SU-DHL-6 (cell line): Measurements from ENCODE around the gene PLEKHM1.

ENCODE experiments used
- EZH2phosphoT487 ChIP-seq: fragments of 200-600 bp; sonication (generic), shearing (Covaris generic); conservative IDR thresholded peaks from 2 replicates; pipeline ENCODE4 v1.6.1; 2018; ENCODE audit warnings: mild to moderate bottlenecking, antibody characterized with exemption, low read length, moderate library complexity, mixed read lengths
- TF ChIP-seq, protein P1 (sequence below): fragments of 200-600 bp; sonication (generic); IDR thresholded peaks from one replicate; pipeline ENCODE4 v1.5.1; 2017; ENCODE audit warnings: antibody characterized with exemption, mild to moderate bottlenecking, low read length, moderate library complexity; ENCODE audit not compliant: insufficient read depth, poor library complexity, severe bottlenecking

- TF ChIP-seq, protein P1, sequence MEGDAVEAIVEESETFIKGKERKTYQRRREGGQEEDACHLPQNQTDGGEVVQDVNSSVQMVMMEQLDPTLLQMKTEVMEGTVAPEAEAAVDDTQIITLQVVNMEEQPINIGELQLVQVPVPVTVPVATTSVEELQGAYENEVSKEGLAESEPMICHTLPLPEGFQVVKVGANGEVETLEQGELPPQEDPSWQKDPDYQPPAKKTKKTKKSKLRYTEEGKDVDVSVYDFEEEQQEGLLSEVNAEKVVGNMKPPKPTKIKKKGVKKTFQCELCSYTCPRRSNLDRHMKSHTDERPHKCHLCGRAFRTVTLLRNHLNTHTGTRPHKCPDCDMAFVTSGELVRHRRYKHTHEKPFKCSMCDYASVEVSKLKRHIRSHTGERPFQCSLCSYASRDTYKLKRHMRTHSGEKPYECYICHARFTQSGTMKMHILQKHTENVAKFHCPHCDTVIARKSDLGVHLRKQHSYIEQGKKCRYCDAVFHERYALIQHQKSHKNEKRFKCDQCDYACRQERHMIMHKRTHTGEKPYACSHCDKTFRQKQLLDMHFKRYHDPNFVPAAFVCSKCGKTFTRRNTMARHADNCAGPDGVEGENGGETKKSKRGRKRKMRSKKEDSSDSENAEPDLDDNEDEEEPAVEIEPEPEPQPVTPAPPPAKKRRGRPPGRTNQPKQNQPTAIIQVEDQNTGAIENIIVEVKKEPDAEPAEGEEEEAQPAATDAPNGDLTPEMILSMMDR, result no peak
- TF ChIP-seq EZH2phosphoT487, result no peak
These were observed 96.4 kb downstream of the PLEKHM1 start for GRCh38 chr17:45394091-45394490.
